Left lobe of liver (tissue), 2 donors: ENCODE data around the gene TAOK1. TPM values are rescaled to one million over a fixed set of nuclear protein-coding genes. Genes with fewer than 3 reads are reported as not detected.

Experiments used
- ATAC-seq: fragments of 200-7000 bp; cut with Tn5 transposase; one replicate; pipeline ENCODE4 v1.9.1; 2020; ENCODE audit warnings: mild to moderate bottlenecking, moderate library complexity
- DNase-seq: peaks from one replicate; pipeline ENCODE4 v3.0.0-alpha.2; 2020; ENCODE audit warnings: low spot score
- total RNA-seq: library from RNA; stranded (reverse); gene quantifications from one replicate; pipeline ENCODE4 v1.2.1, GENCODE V29; 2021
- donor health status: DM: no; HTN: no; CAD: no; lungs with moderate emphysema.
- donor health status: DM: no; HTN: yes; CAD: no.

Gene TAOK1
- total RNA-seq, 1 donor from 2014 or later: 20.9 TPM

DNA sequence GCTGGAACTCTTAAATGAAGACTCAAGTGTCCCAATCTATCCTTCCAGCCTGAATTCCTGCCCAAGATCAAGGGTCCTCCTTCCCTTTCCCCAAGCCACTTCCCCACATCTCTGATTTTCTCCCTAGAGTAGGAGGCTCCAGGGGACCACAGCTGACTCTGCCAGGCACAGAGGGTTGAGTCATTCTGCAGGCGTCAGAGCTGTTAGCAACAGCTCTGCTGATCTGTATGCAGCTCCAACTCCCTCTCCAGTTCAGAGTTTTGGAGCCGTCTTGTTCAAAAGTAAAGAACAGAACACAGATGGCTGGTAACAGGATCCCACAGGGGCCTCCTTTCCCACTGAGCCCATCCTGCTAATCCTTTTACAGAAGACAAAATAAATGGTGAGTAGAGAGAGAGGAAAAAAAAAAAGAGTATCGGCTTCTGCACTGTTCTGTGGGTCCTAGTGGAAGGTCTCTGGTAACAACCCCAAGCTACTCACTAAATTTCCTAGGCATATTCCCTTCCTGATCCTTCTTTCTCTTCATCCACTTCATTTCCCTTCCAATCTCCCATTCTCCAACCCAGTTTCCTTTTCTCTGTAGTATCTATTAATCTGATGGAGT is 13.4 kb upstream of the TAOK1 start:
- ATAC-seq (no peak), DNase-seq (peak; percentile 31)

DNA sequence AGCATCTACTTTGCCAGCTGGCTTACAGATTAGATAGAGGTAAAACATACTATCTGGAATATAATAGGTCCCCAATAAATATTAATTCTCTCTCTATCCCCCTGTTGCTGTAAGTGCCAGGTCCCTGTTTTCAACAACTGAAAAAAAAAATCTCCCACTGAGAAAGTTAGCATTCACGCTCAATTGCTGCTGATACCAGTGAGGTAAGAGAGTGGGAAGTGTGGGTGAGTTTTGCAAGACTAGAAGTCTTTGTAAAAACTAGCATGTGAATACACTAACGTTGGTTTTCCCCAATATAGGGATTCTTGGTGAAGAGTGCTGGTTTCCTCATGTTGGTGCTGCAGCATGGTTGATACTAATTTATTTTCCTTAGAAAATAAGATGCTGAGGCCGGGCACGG is 11.7 kb upstream of the TAOK1 start:
- ATAC-seq (no peak), DNase-seq (no peak)

DNA sequence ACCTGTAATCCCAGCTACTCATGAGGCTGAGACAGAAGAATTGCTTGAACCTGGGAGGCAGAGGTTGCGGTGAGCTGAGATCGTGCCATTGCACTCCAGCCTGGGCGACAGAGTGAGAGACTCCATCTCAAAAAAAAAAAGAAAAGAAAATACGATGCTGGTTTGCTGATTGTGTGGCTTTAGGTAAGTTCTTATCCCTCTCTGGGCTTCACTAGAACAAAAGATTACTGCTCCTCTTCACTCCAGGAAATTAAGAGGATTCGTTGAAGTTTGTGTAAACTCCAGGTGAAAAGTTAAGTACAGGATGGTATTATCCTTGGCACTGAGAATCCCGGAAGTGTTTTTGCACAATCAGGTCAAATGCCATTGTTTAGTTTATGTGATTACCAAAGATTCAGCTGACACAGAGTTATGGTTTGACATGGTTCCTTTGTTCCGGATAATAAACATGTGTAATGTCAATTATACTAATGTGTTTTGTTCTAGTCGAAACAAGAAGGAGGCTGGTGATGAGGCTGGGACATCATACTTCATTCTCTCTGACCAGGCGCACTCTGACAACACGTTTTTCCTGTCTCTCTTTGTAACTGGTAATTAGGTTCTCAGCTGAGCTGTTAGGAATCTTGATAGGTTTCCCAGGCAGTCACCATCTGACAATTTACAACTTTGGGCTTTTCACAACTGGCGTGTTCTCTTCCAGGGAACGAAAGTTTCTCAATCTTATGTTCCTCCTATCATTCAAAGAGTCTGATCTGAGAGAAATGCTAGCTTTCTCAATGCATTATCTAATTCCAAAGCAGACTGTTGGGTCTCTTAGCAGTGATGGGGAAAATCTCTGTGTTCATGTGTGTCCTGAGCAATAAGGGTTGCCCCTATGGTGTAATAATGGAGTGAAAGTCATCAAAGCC is 10.8 kb upstream of the TAOK1 start:
- DNase-seq: peak; percentile 6
- peak; percentile 69 for ATAC-seq

DNA sequence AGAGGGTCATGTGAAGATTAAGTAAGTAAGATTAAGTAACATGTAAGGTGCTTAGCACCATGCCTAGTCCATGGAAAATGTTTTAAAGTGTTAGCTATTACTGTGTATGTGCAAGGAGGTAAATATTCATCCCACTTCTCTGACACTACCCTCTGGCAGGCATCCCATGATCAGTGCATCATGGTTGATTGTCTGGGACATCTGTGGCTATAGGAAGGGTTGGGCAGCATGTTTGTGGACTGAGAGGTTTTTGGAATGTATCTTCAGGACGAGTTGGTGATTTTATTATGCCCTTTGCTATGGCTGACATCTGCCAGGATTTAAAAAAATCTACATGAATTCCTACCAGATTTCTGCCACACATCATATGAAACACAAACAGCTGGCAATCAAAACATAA is 6.5 kb upstream of the TAOK1 start:
- no peak for ATAC-seq
- no peak for DNase-seq

DNA sequence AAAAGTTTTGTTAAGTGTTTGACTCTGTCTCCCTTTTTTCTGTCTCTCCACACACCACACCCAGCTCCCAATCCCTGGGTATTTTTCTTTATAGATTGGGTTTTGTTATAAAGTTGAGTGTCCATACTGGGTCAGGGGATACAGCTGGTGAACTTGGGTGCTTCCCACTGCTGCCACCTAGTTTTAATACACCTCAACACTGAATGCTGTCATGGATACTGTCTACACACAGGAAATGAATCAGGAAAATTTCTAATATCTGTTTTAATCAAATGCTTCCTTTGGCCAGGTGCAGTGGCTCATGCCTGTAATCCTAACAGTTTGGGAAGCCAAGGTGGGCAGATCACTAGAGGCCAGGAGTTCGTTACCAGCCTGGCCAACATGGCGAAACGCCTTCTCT is 5.3 kb upstream of the TAOK1 start:
- ATAC-seq (no peak), DNase-seq (peak; percentile 18)

DNA sequence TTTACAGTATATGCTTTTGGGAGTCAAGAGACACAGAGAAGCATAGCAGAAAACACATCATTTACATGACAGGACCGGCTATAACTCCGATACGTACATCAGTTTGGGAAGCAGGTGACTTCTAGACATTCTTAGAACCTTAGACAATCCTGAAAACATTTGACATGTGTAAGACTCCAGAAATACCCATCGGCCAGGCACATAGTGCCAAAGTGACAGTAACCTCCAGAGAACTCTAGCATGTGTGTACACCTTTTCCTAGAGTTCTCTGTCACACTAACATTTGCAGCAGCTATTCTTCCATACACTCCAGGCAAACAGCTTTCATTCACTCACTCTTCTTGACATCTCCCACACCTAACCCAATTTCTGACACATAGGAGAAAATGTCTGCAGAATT is 3.4 kb upstream of the TAOK1 start:
- ATAC-seq: no peak
- DNase-seq: peak; percentile 14

DNA sequence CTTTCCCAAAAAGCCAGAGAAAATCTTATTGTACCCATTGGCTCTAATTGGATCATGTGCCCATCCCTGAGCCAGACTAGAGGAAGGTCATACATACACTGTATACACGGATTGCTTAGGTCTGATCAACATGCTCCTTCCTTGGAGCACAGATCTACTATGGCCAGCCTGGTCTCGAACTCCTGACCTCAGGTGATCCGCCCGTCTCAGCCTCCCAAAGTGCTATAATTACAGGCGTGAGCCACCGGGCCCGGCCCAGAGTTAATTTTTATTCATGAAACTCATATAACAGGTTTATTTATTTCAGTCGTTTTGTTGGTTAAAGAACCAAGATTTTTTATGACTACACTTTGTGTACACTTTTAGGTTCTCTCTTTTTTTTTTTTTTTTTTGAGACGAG is 1.2 kb upstream of the TAOK1 start:
- DNase-seq: peak; percentile 38
- no peak for ATAC-seq

DNA sequence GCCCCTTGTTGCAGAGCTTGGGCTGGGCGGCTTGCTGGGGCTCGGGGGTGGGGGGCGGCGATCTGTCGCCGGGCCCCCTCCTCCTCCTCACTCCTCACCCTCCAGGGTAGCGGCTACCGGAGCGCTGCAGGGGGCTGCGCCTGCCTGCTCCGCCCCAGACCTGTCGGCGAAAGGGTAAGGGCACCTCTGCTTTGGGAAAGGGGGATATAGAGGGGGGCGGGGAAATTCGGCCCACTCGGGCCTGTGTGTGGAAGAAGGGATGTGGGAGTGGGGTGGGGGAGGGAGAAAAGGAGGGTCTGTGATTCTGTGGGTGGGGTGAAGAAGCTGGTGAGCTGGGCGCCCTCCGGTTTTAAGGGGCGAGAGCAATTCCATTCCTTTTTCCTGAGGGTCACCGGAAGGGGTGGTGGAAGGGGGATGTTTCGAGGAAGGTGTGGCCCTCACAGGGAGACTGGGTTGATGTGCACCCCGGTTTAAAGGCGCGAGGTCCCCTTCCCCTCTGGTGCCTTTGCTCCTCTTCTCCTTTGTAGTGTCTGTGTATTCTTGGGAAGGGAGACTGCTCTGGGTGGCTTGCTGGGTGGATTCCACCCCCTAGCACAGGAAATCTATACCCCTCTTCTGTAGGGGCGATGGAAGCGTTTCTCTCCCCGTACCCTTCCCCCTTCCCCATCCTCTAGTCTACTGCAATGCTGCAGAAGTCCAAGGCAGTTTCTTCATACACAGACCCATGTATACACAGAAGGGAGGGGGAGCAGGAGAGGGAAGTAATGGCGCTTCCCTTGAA is 878 bp downstream of the TAOK1 start:
- DNase-seq (peak; percentile 48), ATAC-seq (peak; percentile 22)

DNA sequence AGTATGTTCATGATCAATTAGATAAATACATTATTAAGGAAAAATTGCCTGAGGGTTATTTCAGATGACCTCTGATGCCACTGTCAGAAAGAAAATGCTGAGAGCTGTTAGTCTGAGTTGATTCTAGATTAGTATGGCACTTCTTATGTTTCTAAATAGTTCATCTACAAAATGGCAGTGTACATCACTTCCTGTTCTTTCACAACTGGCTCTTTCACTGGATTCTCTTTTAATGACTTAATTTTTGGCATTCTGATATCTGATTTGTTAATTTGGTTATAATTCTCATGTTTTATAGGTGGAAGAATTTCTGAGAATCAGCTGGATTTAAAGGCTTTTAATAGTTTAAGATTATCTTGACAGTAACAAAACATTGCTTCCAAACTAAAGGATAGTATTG is 3.3 kb downstream of the TAOK1 start:
- no peak for ATAC-seq
- no peak for DNase-seq

DNA sequence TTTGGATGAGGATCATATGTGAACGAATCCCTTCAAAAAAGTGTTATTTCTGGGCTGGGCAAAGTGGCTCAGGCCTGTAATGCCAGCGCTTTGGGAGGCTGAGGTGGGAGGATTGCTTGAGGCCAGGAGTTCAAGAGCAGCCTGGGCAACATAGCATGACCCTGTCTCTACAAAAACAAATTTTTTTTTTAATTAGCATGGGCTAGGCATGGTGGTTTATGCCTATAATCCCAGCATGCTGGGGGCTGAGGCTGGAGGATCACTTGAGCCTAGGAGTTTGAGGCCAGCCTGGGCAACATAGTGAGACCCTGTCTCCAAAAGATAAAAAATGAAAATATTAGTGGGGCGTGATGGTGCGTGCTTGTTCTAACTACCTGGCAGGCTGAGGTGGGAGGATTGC is 4.6 kb downstream of the TAOK1 start:
- peak; percentile 16 for DNase-seq
- no peak for ATAC-seq

DNA sequence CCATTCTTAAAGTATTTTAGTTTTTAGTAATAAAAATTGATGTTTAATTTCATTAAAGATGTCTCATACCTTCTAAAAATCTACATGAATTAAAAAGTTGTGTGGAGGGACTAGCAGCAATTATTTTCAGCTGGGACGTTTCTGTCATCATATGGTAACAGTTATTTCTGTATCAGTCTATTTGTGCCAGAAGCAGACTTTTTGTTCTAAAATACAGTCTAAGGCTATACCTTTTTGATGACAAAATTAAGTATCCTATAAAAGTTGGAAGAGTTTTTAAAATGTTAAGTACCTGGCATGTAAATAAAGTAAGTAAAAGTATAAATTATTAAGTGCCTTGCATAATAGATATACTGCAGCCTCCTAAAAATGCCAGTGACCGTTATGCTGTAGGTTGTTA is 5.9 kb downstream of the TAOK1 start:
- DNase-seq: no peak
- no peak for ATAC-seq

DNA sequence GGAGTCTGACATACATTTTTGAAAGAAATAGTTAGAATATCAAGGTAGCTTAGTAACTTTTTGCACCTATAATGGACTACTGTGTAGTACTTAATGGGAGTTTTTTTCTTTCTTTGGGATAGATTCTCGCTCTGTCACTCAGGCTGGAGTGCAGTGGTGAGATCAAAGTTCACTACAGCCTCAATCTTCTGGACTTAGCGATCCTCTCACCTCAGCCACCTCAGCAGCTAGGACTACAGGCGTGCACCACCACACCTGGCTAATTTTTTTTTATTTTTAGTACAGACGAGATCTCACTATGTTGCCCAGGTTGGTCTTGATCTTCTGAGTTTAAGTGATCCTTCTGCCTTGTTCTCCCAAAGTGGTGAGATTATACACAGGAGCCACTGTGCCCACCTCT is 9.5 kb downstream of the TAOK1 start:
- ATAC-seq: peak; percentile 31
- peak; percentile 3 for DNase-seq

DNA sequence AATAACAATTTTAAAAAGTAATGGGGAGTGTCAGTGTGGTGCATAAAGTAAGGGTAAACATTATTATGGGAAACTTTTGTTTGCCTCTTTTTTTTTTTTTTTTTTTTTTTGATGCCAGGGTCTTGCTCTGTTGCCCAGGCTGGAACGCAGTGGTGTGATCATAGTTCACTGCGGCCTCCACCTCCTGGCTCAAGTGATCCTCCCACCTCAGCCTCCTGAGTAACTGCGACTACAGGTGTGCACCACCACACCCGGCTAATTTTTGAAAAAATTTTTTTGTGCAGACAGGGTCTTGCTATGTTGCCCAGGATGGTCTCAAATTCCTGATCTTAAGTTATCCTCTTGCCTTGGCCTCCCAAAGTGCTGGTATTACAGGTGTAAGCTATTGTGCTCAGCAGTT is 10.7 kb downstream of the TAOK1 start:
- ATAC-seq: no peak

DNA sequence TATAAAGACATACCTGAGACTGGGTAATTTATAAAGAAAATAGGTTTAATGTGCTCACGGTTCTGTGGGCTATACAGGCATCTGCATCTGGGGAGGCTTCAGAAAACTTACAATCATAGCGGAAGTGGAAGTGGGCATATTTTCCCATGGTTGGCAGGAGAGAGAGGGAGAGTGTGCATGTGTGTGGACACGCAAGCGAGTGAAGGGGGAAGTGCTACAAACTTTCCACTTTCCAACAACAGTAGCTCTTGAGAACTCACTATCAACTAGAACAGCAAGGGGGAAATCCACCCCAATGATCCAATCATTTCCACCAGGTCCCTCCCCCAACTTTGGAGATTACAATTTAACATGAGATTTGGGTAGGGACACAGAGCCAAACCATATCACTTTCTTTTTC is 11.1 kb downstream of the TAOK1 start:
- no peak for ATAC-seq

More for the DNA sequence above, 10.7 kb downstream of the TAOK1 start:
- peak; percentile 7 for DNase-seq

DNA sequence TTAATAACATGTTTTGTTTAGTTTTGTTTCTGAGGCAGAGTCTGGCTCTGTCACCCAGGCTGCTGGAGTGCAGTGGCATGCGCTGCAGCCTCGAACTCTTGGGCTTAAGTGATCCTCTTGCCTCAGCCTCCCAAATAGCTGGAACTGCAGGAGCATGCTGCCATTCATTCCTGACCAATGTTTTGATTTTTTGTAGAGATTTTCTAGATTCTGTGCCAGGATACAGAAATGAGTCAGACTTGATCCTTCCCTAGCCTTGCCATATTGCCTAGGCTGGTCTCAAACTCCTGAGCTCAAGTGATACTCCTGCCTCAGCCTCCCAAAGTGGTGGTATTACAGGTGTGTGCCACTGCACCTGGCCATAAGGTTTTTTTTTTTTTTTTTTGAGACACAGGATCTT is 17.7 kb downstream of the TAOK1 start:
- peak; percentile 7 for DNase-seq
- ATAC-seq: no peak

More for the DNA sequence above, 11.1 kb downstream of the TAOK1 start:
- peak; percentile 10 for DNase-seq

DNA sequence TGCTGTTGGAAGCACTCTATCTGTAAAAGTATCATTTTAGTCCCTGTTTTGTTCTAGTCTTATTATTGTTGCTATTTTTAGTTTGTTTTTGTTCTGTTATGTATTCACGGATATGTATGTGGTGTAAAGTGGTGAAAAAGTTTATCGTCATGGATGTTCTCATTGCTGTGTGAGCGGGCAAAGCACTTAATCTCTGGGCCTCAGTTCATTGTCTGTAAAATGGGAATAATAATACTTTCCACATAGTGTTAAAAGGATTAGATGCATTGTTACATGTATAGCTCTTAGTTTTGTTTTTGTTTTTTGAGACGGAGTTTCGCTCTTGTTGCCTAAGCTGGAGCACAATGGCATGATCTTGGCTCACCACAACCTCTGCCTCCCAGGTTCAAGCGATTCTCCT is 19.8 kb downstream of the TAOK1 start:
- no peak for ATAC-seq
- DNase-seq: peak; percentile 5

DNA sequence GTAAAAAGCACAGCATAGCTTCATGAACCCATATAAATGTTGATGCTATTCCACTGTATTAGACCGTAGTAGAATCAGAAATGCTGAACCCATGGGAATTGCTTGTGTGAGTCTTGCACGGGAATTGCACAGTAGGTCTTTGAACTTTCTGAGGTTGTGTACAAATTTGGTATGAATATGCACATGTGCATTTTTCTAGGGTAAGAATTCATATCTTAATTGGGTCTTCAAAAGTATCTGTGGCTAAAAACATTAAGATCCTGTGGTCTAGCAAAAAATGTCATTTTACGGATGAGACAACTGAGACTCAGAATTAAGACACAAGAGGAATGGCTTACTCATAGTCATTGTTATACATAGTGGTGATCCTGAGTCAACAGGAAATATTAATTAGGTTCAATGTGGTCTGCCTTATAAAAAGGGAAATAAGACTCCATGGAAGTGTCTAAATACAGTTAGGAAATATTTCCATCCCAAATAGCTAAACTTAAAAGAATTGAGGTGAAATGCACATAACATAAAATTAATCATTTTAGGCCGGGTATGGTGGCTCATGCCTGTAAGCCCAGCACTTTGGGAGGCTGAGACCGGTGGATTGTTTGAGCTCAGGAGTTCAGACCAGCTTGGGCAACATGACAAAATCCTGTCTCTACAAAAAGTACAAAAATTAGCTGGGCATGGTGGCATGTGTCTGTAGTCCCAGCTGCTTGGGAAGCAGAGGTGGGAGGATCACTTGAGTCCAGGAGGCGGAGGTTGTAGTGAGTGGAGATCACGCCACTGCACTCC is 22.8 kb downstream of the TAOK1 start:
- DNase-seq: peak; percentile 26
- ATAC-seq: peak; percentile 34

DNA sequence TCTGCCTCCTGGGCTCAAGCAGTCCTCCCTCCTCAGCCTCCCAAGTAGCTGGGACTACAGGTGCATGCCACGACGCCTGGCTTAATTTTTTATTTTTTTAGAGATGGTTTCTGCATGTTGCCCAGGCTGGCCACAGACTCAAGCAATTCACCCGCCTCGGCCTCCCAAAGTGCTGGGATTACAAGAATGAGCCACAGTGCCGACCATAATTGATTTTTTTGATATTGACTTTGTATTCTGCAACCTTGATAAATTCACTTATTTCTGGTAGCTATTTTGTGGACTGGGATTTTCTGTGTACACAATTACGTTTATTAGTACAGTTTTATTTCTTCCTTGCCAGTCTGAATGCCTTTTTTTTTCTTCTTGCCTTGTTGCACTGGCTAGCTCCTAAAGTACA is 30.0 kb downstream of the TAOK1 start:
- DNase-seq: no peak

DNA sequence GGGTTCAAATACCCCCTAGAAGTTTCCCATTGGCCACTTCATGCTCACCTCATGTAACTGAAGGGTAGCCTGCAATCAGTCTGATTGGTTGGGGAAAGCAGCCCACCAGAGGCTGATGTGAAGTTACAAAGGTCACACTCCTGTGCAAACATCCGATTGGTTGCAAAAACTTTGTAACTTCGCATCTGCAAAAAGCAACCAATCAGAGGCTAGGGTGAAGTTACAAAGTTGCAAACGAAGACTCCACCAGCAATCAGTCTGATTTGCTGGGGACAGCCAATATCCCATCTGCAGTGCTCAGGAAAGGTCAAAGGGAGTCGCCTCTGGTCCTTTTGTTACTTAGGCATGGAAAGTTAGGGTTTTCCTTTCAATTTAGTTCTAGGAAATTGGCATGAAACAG is 40.1 kb downstream of the TAOK1 start:
- no peak for DNase-seq
- peak; percentile 63 for ATAC-seq

More for the DNA sequence above, 30.0 kb downstream of the TAOK1 start:
- ATAC-seq: peak; percentile 50

DNA sequence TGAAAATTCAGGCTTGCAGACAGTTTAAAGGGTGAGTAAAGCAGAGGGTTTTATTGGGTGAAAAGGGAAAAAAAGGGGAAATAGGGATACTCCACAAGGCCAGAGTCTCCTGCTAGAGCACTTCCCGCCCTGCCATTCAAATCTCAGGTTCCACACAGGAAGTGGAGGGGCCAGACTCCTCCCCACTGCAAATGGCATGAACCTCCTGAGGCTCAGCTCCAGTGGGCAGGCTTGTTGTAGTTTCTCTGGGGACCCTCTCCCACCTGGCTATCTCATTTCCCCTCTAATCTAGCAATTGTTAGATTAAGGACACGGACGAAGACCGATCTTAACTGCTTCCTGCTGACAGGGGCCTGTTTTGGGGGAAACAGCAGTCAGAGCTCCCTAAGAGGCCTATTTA is 43.4 kb downstream of the TAOK1 start:
- DNase-seq (no peak), ATAC-seq (peak; percentile 28)

DNA sequence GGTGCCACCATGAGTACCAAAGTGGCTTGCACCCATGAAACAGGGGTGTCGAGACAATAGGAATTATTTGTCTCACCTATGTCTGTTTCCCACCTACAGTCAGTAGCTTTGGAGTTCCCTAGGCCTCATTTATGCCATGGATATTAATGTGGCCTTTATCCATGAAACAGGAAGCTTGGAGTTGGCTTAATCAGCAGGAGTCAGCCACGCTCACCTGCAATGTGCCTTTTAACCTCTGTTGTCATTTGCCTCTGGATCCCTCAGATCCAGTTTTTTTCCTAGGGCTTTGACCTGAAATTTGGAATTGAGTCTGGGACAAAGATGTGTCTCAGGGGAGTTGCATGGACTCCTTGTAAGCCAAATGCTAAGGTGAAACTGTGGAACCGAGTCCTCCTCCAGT is 44.4 kb downstream of the TAOK1 start:
- DNase-seq (no peak), ATAC-seq (no peak)
